SK-N-SH treated with all-trans-retinoic acid at 6 μM for 48 hours (cell line): ENCODE results near the gene GMPPB.

Experiments
- ATAC-seq: fragments of 200-7000 bp; cut with Tn5 transposase; 3 replicates; pipeline ENCODE4 v1.9.1; 2020; ENCODE audit warnings: mild to moderate bottlenecking, moderate library complexity
- ARNTL ChIP-seq: fragments of 450-650 bp; formaldehyde crosslinking; IDR thresholded peaks from 2 replicates; pipeline ENCODE4 v1.5.0; 2020; ENCODE audit warnings: low read depth, mild to moderate bottlenecking, moderate library complexity, borderline replicate concordance
- CSDC2 ChIP-seq: fragments of 250-450 bp; sonication (Bioruptor Pico); IDR thresholded peaks from 2 replicates; pipeline ENCODE4 v1.5.0; 2020; ENCODE audit warnings: mild to moderate bottlenecking, moderate library complexity
- CSRNP3 ChIP-seq: fragments of 250-450 bp; sonication (Bioruptor Pico); IDR thresholded peaks from 2 replicates; pipeline ENCODE4 v1.5.1; 2021; ENCODE audit warnings: mild to moderate bottlenecking, moderate library complexity
- ESRRG ChIP-seq: fragments of 250-450 bp; sonication (Bioruptor Pico); IDR thresholded peaks from 2 replicates; pipeline ENCODE4 v1.6.1; 2021; ENCODE audit warnings: mild to moderate bottlenecking
- GLIS3 ChIP-seq: fragments of 250-450 bp; sonication (Bioruptor Pico); IDR thresholded peaks from 2 replicates; pipeline ENCODE4 v1.5.0; 2020; ENCODE audit warnings: mild to moderate bottlenecking, moderate library complexity
- OSR1 ChIP-seq: fragments of 250-450 bp; sonication (Bioruptor Pico); IDR thresholded peaks from 2 replicates; pipeline ENCODE4 v1.8.0; 2022; ENCODE audit warnings: moderate library complexity, mild to moderate bottlenecking, inconsistent platforms
- PATZ1 ChIP-seq: fragments of 250-450 bp; sonication (Bioruptor Pico); IDR thresholded peaks from 2 replicates; pipeline ENCODE4 v1.8.0; 2020; ENCODE audit warnings: mild to moderate bottlenecking, moderate library complexity, borderline replicate concordance
- PPARA ChIP-seq: fragments of 250-450 bp; sonication (Bioruptor Pico); IDR thresholded peaks from 2 replicates; pipeline ENCODE4 v1.5.0; 2020; ENCODE audit warnings: mild to moderate bottlenecking, borderline replicate concordance
- RARB ChIP-seq: fragments of 250-450 bp; sonication (Bioruptor Pico); IDR thresholded peaks from 2 replicates; pipeline ENCODE4 v1.8.0; 2021; ENCODE audit warnings: mild to moderate bottlenecking, moderate library complexity
- TCF4 ChIP-seq: fragments of 250-450 bp; sonication (Bioruptor Pico); IDR thresholded peaks from 2 replicates; pipeline ENCODE4 v1.8.0; 2021; ENCODE audit warnings: mild to moderate bottlenecking, moderate library complexity, borderline replicate concordance
- TOX ChIP-seq: fragments of 250-450 bp; sonication (Bioruptor Pico); IDR thresholded peaks from 2 replicates; pipeline ENCODE4 v1.8.0; 2021; ENCODE audit warnings: mild to moderate bottlenecking, moderate library complexity, borderline replicate concordance
- ZC3H10 ChIP-seq: fragments of 250-450 bp; sonication (Bioruptor Pico); IDR thresholded peaks from 2 replicates; pipeline ENCODE4 v1.5.1; 2021; ENCODE audit warnings: mild to moderate bottlenecking, moderate library complexity
- ZFP3 ChIP-seq: fragments of 250-450 bp; sonication (Bioruptor Pico); IDR thresholded peaks from 2 replicates; pipeline ENCODE4 v1.5.0; 2020; ENCODE audit warnings: mild to moderate bottlenecking, moderate library complexity
- ZFP30 ChIP-seq: fragments of 450-650 bp; formaldehyde crosslinking; IDR thresholded peaks from 2 replicates; pipeline ENCODE4 v1.5.0; 2022; ENCODE audit warnings: mild to moderate bottlenecking, moderate library complexity
- ZNF565 ChIP-seq: fragments of 450-650 bp; formaldehyde crosslinking; conservative IDR thresholded peaks from 2 replicates; pipeline ENCODE4 v1.5.0; 2020; ENCODE audit warnings: low read depth, mild to moderate bottlenecking, moderate library complexity
- ZNF70 ChIP-seq: fragments of 450-650 bp; formaldehyde crosslinking; IDR thresholded peaks from 2 replicates; pipeline ENCODE4 v1.5.0; 2020; ENCODE audit warnings: mild to moderate bottlenecking, moderate library complexity
- ZNF8 ChIP-seq: fragments of 450-650 bp; formaldehyde crosslinking; IDR thresholded peaks from 2 replicates; pipeline ENCODE4 v1.5.0; 2020; ENCODE audit warnings: mild to moderate bottlenecking, moderate library complexity
- TF ChIP-seq, protein P1 (sequence below): fragments of 250-450 bp; sonication (Bioruptor Pico); IDR thresholded peaks from 2 replicates; pipeline ENCODE4 v1.5.0; 2020; ENCODE audit warnings: mild to moderate bottlenecking, moderate library complexity
- TF ChIP-seq, protein P2 (sequence below): fragments of 250-450 bp; sonication (Bioruptor Pico); IDR thresholded peaks from 2 replicates; pipeline ENCODE4 v1.8.0; 2021; ENCODE audit warnings: low read depth, mild to moderate bottlenecking, moderate library complexity, borderline replicate concordance
- TF ChIP-seq, protein P3 (sequence below): fragments of 250-450 bp; sonication (Bioruptor Pico); IDR thresholded peaks from 2 replicates; pipeline ENCODE4 v1.5.1; 2020; ENCODE audit warnings: low read depth, mild to moderate bottlenecking, moderate library complexity

Gene GMPPB

GRCh38 chr3:49683162-49683561 is 40.6 kb downstream of the GMPPB start:
- no peak for ATAC-seq
- no peak for TF ChIP-seq ZNF565
- TF ChIP-seq TOX (CRISPR knock-in tag): no peak
- TF ChIP-seq ZC3H10: no peak
- TF ChIP-seq, protein P1, sequence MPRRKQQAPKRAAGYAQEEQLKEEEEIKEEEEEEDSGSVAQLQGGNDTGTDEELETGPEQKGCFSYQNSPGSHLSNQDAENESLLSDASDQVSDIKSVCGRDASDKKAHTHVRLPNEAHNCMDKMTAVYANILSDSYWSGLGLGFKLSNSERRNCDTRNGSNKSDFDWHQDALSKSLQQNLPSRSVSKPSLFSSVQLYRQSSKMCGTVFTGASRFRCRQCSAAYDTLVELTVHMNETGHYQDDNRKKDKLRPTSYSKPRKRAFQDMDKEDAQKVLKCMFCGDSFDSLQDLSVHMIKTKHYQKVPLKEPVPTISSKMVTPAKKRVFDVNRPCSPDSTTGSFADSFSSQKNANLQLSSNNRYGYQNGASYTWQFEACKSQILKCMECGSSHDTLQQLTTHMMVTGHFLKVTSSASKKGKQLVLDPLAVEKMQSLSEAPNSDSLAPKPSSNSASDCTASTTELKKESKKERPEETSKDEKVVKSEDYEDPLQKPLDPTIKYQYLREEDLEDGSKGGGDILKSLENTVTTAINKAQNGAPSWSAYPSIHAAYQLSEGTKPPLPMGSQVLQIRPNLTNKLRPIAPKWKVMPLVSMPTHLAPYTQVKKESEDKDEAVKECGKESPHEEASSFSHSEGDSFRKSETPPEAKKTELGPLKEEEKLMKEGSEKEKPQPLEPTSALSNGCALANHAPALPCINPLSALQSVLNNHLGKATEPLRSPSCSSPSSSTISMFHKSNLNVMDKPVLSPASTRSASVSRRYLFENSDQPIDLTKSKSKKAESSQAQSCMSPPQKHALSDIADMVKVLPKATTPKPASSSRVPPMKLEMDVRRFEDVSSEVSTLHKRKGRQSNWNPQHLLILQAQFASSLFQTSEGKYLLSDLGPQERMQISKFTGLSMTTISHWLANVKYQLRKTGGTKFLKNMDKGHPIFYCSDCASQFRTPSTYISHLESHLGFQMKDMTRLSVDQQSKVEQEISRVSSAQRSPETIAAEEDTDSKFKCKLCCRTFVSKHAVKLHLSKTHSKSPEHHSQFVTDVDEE: no peak
- TF ChIP-seq ZFP30 (CRISPR knock-in tag): no peak
- TF ChIP-seq ZNF8: no peak
- TF ChIP-seq GLIS3: no peak
- no peak for TF ChIP-seq ZNF70 (CRISPR knock-in tag)
- TF ChIP-seq ESRRG: no peak

- no peak for ATAC-seq
- TF ChIP-seq ZFP30 (CRISPR knock-in tag) (no peak), ZNF8 (no peak), TCF4 (no peak), CSRNP3 (no peak), CSDC2 (CRISPR knock-in tag) (no peak)
- TF ChIP-seq, protein P2, sequence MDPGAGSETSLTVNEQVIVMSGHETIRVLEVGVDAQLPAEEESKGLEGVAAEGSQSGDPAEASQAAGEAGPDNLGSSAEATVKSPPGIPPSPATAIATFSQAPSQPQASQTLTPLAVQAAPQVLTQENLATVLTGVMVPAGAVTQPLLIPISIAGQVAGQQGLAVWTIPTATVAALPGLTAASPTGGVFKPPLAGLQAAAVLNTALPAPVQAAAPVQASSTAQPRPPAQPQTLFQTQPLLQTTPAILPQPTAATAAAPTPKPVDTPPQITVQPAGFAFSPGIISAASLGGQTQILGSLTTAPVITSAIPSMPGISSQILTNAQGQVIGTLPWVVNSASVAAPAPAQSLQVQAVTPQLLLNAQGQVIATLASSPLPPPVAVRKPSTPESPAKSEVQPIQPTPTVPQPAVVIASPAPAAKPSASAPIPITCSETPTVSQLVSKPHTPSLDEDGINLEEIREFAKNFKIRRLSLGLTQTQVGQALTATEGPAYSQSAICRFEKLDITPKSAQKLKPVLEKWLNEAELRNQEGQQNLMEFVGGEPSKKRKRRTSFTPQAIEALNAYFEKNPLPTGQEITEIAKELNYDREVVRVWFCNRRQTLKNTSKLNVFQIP (CRISPR knock-in tag): no peak
- TF ChIP-seq, all 23 proteins: peak for 0
These were observed 42.2 kb downstream of the GMPPB start for GRCh38 chr3:49681543-49681942.

- ATAC-seq: no peak
- TF ChIP-seq OSR1 (no peak), ARNTL (no peak), ZFP3 (CRISPR knock-in tag) (no peak), TCF4 (no peak), GLIS3 (no peak), ZFP30 (CRISPR knock-in tag) (no peak), PATZ1 (CRISPR knock-in tag) (no peak), ZC3H10 (no peak), RARB (CRISPR knock-in tag) (no peak), ZNF70 (CRISPR knock-in tag) (no peak), PPARA (CRISPR knock-in tag) (no peak), TOX (CRISPR knock-in tag) (no peak), CSDC2 (CRISPR knock-in tag) (no peak)
- TF ChIP-seq, protein P3, sequence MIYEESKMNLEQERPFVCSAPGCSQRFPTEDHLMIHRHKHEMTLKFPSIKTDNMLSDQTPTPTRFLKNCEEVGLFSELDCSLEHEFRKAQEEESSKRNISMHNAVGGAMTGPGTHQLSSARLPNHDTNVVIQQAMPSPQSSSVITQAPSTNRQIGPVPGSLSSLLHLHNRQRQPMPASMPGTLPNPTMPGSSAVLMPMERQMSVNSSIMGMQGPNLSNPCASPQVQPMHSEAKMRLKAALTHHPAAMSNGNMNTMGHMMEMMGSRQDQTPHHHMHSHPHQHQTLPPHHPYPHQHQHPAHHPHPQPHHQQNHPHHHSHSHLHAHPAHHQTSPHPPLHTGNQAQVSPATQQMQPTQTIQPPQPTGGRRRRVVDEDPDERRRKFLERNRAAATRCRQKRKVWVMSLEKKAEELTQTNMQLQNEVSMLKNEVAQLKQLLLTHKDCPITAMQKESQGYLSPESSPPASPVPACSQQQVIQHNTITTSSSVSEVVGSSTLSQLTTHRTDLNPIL: no peak
- TF ChIP-seq, protein P1: no peak
These were observed 42.6 kb downstream of the GMPPB start for GRCh38 chr3:49681232-49681522.
